ENCODE measurements around the gene GPR84. TPM values are rescaled to one million over a fixed set of nuclear protein-coding genes. Genes with fewer than 3 reads are reported as not detected.
A peak's percentile ranks its signal among the peaks of the same experiment; 100 is the strongest.

The GPR84 gene
- total and polyA plus RNA-seq, 9 of the 15 experiments (the other 6 are each of a cell fraction or from before 2014, with no cell fraction given): 0.07 to 0.18 (median 0.11) TPM; not detected in 5

DNA sequence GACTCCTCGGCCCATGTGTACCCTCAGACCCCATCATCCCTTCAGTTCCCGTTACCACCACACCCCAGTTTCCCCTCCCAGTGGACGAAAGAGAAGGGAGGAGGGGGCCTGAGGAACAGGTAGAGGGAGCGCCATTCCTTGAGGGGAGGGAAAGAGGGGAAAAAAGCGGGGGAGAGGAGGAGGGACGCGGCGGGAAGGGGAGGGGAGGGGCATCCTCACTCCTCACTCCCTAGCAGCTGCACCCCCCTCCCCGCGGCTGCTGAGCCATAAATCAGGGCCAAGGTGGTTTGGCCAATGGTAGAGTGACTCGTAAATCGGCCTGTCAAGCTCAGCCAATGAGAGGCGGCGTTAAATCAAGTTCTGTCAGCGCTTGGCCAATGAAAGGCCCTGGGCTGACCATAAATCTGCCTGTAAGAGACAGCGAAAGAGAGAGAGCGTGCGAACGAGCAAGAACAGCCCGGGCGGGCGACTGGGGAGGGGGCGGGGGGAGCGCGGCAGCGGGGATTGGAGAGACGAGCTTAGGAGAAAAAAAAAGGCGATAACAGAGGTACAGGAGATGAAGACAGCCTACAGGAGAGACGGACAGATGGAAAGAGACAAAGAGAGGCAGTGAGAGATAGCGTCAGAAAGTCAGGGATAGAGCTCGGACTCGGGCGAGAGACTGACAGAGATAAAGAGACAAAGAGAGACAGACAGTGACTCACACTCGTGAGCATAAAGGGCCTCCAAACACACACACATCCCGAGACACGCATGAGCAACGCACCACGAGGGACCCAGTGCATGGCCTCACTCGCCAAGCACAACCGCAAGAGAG, 5.1 kb downstream of the GPR84 start:
- no TSS peak for BruUV-seq (replicated peaks)
- CTCF ChIA-PET (ENCODE audit: low intra/inter-chr PET ratio): interaction anchor here (0.6 to 3.9 kb wide), 9 partner anchors 21 to 143 kb away, joined by 3 to 34 read pairs (median 6); no protein-coding TSS in a partner anchor
- Histone ChIP-seq H3K4me1 (replicated peaks in 1 of 2; ENCODE audit: control insufficient read depth in 2 of 2, insufficient read depth in 2 of 2, low read length in 2 of 2) (peaks cover 34 to 43% of the 10 kb centered on the region in 2 experiments), H3K4me3 (peak overlapping the region; percentile 53), H4K20me1 (replicated peaks; ENCODE audit: control insufficient read depth, insufficient read depth, low read length) (no peaks in the 10 kb centered on the region), H3K79me2 (ENCODE audit: control insufficient read depth, insufficient read depth, low read length) (peaks cover 26% of the 10 kb centered on the region; the same call in 2 of the 3 replicates), H3K36me3 (ENCODE audit: control insufficient read depth, insufficient read depth, low read length) (no peaks in the 10 kb centered on the region), H3K9me3 (replicated peaks; ENCODE audit: control insufficient read depth, insufficient read depth, low read depth, low read length) (no peaks in the 10 kb centered on the region), H2AFZ (ENCODE audit: low read depth, low read length) (peak overlapping the region; percentile 79), H3K4me2 (ENCODE audit: insufficient read depth, low read length) (peak overlapping the region; percentile 99), H3K27me3 (ENCODE audit: control insufficient read depth in 2 of 2, insufficient read depth in 2 of 2, low read length in 2 of 2) (no peaks in the 10 kb centered on the region), H3K9me1 (ENCODE audit: control insufficient read depth, insufficient read depth, low read length) (no peaks in the 10 kb centered on the region), H3K9ac (ENCODE audit: insufficient read depth in 1 of 2, low read depth in 2 of 2, low read length in 2 of 2) (peak overlapping the region; percentile 85 to 89), H3K27ac (ENCODE audit: extremely low read depth, low read depth, low read length) (peak overlapping the region; percentile 90)
- in situ Hi-C loops (cut with MboI) (no loop called here), intact Hi-C loops (cut with micrococcal nuclease) (loop anchor here (1.0 kb wide), 3 partner anchors 22 to 79 kb away; partner anchors contain the start of genes CBX5 and HNRNPA1)
- WGBS (ENCODE audit: insufficient coverage, low coverage, missing lambda C conversion rate): 2% methylated on average over 26 of the region's 40 CpGs
- POLR2A ChIA-PET: interaction anchor here (0.6 to 5.8 kb wide), 27 partner anchors 8 to 158 kb away, joined by 3 to 57 read pairs (median 7); partner anchors contain the start of genes CBX5, COPZ1, HNRNPA1 and NFE2
- peak; percentile 88 for ATAC-seq
- FAIRE-seq: peak; percentile 100
- peak; percentile 98 to 100 (median 99) for DNase-seq (ENCODE audit: extremely low read depth in 1 of 4, low spot score in 3 of 4)
- TF ChIP-seq, protein P1, sequence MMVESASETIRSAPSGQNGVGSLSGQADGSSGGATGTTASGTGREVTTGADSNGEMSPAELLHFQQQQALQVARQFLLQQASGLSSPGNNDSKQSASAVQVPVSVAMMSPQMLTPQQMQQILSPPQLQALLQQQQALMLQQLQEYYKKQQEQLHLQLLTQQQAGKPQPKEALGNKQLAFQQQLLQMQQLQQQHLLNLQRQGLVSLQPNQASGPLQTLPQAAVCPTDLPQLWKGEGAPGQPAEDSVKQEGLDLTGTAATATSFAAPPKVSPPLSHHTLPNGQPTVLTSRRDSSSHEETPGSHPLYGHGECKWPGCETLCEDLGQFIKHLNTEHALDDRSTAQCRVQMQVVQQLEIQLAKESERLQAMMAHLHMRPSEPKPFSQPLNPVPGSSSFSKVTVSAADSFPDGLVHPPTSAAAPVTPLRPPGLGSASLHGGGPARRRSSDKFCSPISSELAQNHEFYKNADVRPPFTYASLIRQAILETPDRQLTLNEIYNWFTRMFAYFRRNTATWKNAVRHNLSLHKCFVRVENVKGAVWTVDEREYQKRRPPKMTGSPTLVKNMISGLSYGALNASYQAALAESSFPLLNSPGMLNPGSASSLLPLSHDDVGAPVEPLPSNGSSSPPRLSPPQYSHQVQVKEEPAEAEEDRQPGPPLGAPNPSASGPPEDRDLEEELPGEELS (CRISPR knock-in tag; IDR thresholded peaks at IDR 0.05; ENCODE audit: borderline replicate concordance): no peak
- TF ChIP-seq CBX2 (IDR thresholded peaks at IDR 0.05; ENCODE audit: insufficient read depth, low read length, poor library complexity, severe bottlenecking) (no peak), ERF (CRISPR knock-in tag; IDR thresholded peaks at IDR 0.05) (peak; percentile 40; the same call in 1 of the 2 replicates), ARHGAP35 (IDR thresholded peaks at IDR 0.05; ENCODE audit: partially characterized antibody) (peak; percentile 98), ZNF239 (CRISPR knock-in tag; IDR thresholded peaks at IDR 0.05) (no peak), ZNF282 (CRISPR knock-in tag; IDR thresholded peaks at IDR 0.05) (no peak), FOXA1 (IDR thresholded peaks at IDR 0.05; ENCODE audit: borderline replicate concordance) (no peak), RBFOX2 (IDR thresholded peaks at IDR 0.05; ENCODE audit: low read depth, low read length) (peak; percentile 60), SNRNP70 (optimal IDR thresholded peaks at IDR 0.05; ENCODE audit: low read depth, low read length) (no peak), FOXK1 (CRISPR knock-in tag; IDR thresholded peaks at IDR 0.05; ENCODE audit: borderline replicate concordance) (no peak), ZEB2 (IDR thresholded peaks at IDR 0.05) (peak; percentile 79)
- TF ChIP-seq, protein P2, sequence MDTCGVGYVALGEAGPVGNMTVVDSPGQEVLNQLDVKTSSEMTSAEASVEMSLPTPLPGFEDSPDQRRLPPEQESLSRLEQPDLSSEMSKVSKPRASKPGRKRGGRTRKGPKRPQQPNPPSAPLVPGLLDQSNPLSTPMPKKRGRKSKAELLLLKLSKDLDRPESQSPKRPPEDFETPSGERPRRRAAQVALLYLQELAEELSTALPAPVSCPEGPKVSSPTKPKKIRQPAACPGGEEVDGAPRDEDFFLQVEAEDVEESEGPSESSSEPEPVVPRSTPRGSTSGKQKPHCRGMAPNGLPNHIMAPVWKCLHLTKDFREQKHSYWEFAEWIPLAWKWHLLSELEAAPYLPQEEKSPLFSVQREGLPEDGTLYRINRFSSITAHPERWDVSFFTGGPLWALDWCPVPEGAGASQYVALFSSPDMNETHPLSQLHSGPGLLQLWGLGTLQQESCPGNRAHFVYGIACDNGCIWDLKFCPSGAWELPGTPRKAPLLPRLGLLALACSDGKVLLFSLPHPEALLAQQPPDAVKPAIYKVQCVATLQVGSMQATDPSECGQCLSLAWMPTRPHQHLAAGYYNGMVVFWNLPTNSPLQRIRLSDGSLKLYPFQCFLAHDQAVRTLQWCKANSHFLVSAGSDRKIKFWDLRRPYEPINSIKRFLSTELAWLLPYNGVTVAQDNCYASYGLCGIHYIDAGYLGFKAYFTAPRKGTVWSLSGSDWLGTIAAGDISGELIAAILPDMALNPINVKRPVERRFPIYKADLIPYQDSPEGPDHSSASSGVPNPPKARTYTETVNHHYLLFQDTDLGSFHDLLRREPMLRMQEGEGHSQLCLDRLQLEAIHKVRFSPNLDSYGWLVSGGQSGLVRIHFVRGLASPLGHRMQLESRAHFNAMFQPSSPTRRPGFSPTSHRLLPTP (IDR thresholded peaks at IDR 0.05; ENCODE audit: borderline replicate concordance, extremely low read depth, insufficient read length): no peak
- TF ChIP-seq, protein P3, sequence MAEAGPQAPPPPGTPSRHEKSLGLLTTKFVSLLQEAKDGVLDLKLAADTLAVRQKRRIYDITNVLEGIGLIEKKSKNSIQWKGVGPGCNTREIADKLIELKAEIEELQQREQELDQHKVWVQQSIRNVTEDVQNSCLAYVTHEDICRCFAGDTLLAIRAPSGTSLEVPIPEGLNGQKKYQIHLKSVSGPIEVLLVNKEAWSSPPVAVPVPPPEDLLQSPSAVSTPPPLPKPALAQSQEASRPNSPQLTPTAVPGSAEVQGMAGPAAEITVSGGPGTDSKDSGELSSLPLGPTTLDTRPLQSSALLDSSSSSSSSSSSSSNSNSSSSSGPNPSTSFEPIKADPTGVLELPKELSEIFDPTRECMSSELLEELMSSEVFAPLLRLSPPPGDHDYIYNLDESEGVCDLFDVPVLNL (CRISPR knock-in tag; IDR thresholded peaks at IDR 0.05; ENCODE audit: low read depth): no peak

All from K562 (cell line).